ENCODE data around the gene PSORS1C2.

The PSORS1C2 gene

GRCh38 chr6:31096656-31097055 is 42.2 kb downstream of the PSORS1C2 start:
- Histone ChIP-seq H3K27me3 (ENCODE audit: low read depth, low read length) (no peaks in the 10 kb centered on the region), H3K79me2 (ENCODE audit: low read length) (no peaks in the 10 kb centered on the region), H3K9ac (ENCODE audit: low read length) (no peak overlapping the region), H3K4me3 (ENCODE audit: low read length) (no peak overlapping the region), H3K9me3 (ENCODE audit: insufficient read depth, low read length) (no peaks in the 10 kb centered on the region), H4K20me1 (ENCODE audit: insufficient read depth, low read length) (no peaks in the 10 kb centered on the region), H3K27ac (ENCODE audit: low read length) (no peak overlapping the region), H2AFZ (ENCODE audit: low read depth, low read length) (no peak overlapping the region), H3K4me2 (ENCODE audit: low read length) (no peak overlapping the region), H3K36me3 (replicated peaks; ENCODE audit: low read depth, low read length) (no peaks in the 10 kb centered on the region), H3K4me1 (ENCODE audit: low read length) (no peaks in the 10 kb centered on the region)
- TF ChIP-seq EZH2phosphoT487 (IDR thresholded peaks at IDR 0.05; ENCODE audit: low read depth): no peak
- TF ChIP-seq, protein P1, sequence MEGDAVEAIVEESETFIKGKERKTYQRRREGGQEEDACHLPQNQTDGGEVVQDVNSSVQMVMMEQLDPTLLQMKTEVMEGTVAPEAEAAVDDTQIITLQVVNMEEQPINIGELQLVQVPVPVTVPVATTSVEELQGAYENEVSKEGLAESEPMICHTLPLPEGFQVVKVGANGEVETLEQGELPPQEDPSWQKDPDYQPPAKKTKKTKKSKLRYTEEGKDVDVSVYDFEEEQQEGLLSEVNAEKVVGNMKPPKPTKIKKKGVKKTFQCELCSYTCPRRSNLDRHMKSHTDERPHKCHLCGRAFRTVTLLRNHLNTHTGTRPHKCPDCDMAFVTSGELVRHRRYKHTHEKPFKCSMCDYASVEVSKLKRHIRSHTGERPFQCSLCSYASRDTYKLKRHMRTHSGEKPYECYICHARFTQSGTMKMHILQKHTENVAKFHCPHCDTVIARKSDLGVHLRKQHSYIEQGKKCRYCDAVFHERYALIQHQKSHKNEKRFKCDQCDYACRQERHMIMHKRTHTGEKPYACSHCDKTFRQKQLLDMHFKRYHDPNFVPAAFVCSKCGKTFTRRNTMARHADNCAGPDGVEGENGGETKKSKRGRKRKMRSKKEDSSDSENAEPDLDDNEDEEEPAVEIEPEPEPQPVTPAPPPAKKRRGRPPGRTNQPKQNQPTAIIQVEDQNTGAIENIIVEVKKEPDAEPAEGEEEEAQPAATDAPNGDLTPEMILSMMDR (IDR thresholded peaks at IDR 0.05; ENCODE audit: low read depth, low read length): no peak

DNA sequence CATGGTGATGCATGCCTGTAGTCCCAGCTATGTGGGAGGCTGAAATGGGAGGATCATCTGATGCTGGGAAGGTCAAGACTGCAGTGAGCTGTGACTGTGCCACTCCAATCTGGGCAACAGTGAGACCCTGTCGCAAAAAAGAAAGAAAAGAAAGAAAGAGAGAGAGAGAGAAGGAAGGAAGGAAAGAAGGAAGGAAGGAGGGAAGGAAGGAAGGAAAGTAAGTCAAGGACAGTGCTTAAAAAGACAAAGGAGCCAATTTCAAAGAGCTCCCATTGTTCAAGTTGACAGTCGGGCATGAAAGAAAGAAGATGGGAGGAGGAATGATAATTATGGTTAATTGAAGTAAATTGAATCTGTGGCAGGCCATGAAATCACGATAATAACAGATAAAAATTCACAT is 42.7 kb downstream of the PSORS1C2 start:
- H3K9me3 ChIP-seq (ENCODE audit: insufficient read depth, low read length): no peaks in the 10 kb centered on the region
- H3K9ac ChIP-seq (ENCODE audit: low read length): no peak overlapping the region
- H3K79me2 ChIP-seq (ENCODE audit: low read length): no peaks in the 10 kb centered on the region
- no peak overlapping the region for H3K27ac ChIP-seq (ENCODE audit: low read length)
- no peaks in the 10 kb centered on the region for H3K4me1 ChIP-seq (ENCODE audit: low read length)
- no peaks in the 10 kb centered on the region for H3K27me3 ChIP-seq (ENCODE audit: low read depth, low read length)
- H3K36me3 ChIP-seq (replicated peaks; ENCODE audit: low read depth, low read length): no peaks in the 10 kb centered on the region
- H3K4me2 ChIP-seq (ENCODE audit: low read length): no peak overlapping the region
- TF ChIP-seq, protein P1 (IDR thresholded peaks at IDR 0.05; ENCODE audit: low read depth, low read length): no peak
- TF ChIP-seq EZH2phosphoT487 (IDR thresholded peaks at IDR 0.05; ENCODE audit: low read depth): no peak
- H3K4me3 ChIP-seq (ENCODE audit: low read length): no peak overlapping the region
- no peaks in the 10 kb centered on the region for H4K20me1 ChIP-seq (ENCODE audit: insufficient read depth, low read length)
- H2AFZ ChIP-seq (ENCODE audit: low read depth, low read length): no peak overlapping the region

DNA sequence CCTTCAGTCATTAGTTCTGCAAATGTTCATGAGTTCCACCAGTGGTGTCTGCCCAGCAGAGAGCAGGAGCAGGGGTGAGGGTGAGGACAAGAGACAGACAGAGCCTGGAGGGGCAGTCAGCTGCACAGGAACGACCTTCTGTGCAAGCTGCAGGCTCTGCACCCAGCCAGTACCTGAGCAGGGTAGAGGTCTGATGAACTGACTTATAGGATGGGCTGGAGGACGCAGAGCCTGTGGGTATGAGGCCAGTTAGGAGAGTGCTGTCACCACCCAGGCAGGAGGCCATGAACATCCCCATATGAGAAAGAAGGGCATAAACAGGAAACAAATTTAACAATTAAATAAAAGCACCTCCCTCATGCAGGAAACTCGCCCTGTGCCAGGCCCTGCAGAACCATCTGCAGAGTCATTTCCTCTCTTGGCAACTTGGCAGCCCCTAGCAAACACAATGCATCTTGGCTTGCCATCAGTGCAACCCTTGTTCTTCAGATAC is 44.4 kb downstream of the PSORS1C2 start:
- no peak overlapping the region for H3K27ac ChIP-seq (ENCODE audit: low read length)
- H2AFZ ChIP-seq (ENCODE audit: low read depth, low read length): no peak overlapping the region
- H3K4me1 ChIP-seq (ENCODE audit: low read length): no peaks in the 10 kb centered on the region
- H3K9me3 ChIP-seq (ENCODE audit: insufficient read depth, low read length): no peaks in the 10 kb centered on the region
- H3K36me3 ChIP-seq (replicated peaks; ENCODE audit: low read depth, low read length): no peaks in the 10 kb centered on the region
- H3K9ac ChIP-seq (ENCODE audit: low read length): no peak overlapping the region
- no peaks in the 10 kb centered on the region for H3K79me2 ChIP-seq (ENCODE audit: low read length)
- H3K27me3 ChIP-seq (ENCODE audit: low read depth, low read length): no peaks in the 10 kb centered on the region
- H4K20me1 ChIP-seq (ENCODE audit: insufficient read depth, low read length): no peaks in the 10 kb centered on the region
- no peak overlapping the region for H3K4me2 ChIP-seq (ENCODE audit: low read length)
- TF ChIP-seq EZH2phosphoT487 (IDR thresholded peaks at IDR 0.05; ENCODE audit: low read depth): no peak
- TF ChIP-seq, protein P1 (IDR thresholded peaks at IDR 0.05; ENCODE audit: low read depth, low read length): no peak
- H3K4me3 ChIP-seq (ENCODE audit: low read length): no peak overlapping the region

DNA sequence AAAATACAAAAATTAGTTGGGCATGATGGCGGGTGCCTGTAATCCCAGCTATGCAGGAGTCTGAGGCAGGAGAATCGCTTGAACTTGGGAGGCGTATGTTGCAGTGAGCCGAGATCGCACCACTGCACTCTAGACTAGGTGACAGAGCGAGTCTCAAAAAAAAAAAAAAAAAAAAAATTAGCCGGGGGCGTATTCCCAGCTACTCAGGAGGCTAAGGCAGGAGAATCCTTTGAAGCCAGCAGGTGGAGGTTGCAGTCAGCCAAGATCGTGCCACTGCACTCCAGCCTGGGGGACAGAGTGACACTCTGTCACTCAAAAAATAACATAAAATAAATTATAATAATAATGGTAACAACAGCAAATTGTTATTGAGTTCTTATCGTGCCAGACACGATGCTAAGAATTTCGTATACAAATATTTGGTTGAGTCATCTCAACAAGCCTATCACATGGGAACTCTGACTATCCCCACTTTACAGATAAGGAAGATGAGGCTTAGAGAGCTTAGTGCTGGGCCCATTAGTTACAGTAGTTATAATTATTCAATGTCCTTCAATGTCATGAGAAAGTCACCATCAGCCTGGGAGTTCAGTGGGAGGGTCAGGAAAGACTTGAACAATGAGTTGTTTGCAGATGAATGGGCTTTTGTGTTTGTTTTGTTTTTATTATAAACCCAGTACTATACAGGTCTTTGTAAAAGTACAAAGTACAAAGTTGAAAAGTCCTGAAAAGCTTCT is 45.9 kb downstream of the PSORS1C2 start:
- Histone ChIP-seq H3K4me2 (ENCODE audit: low read length) (no peak overlapping the region), H4K20me1 (ENCODE audit: insufficient read depth, low read length) (no peaks in the 10 kb centered on the region), H3K79me2 (ENCODE audit: low read length) (no peaks in the 10 kb centered on the region), H3K4me1 (ENCODE audit: low read length) (no peaks in the 10 kb centered on the region), H3K4me3 (ENCODE audit: low read length) (no peak overlapping the region), H2AFZ (ENCODE audit: low read depth, low read length) (no peak overlapping the region), H3K36me3 (replicated peaks; ENCODE audit: low read depth, low read length) (no peaks in the 10 kb centered on the region), H3K9me3 (ENCODE audit: insufficient read depth, low read length) (no peaks in the 10 kb centered on the region), H3K27ac (ENCODE audit: low read length) (no peak overlapping the region), H3K9ac (ENCODE audit: low read length) (no peak overlapping the region), H3K27me3 (ENCODE audit: low read depth, low read length) (no peaks in the 10 kb centered on the region)
- TF ChIP-seq, protein P1 (IDR thresholded peaks at IDR 0.05; ENCODE audit: low read depth, low read length): no peak
- no peak for TF ChIP-seq EZH2phosphoT487 (IDR thresholded peaks at IDR 0.05; ENCODE audit: low read depth)
